Endometrium (tissue), 2 donors: ENCODE data around the gene TMEM50B.
A peak's percentile ranks its signal among the peaks of the same experiment; 100 is the strongest.
"Not testable (repeated sequence)": the region's sequence is repeated elsewhere in the genome, so short reads cannot be mapped to it uniquely, and the experiment has no call there.

Experiments used
- FAIRE-seq: peaks from 2 replicates; lab custom pipeline; 2012; peaks lifted over from hg19 to GRCh38; lab: Jason Lieb, UNC
- donor health status: control.
- donor health status: control.

Gene TMEM50B

DNA sequence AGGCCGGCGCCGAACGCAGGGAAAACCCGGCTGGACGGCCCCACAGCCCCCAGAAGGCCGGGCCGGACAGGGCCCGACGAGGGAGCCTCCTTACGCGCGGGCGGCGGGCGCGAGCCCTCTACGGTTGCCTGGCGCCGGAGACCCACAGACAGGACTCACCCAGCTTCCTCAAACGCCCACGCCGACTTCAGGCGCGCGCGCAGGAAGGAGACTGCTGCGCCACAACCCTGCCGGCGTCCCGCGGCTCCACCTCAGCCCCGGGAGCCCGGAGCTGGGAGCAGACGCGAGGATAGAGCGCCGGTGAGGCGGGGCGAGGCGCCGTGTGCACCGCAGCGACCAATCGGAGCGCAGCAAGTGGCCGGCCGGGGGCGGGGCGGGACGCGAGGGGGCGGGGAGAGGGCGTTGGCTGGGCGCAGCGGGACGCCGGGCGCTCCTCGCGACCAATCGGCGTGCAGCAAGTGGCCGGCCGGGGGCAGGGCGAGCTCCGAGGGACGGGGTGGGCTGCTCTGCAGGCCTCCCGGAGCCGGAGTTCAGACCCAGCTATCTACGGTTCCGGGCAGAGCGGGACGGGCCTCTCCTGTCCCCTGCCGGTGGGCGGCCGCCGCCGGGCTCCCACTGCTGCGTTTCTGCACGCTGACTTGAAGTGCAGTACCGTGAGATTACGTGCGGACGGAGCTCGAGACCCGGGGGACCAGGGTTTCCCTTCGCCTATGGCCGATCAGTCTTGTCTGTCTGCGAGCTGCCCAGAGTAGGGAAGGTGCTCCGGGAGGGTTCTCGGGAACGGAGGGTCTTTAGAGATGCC, at the start of gene TMEM50B:
TSS of gene TMEM50B (minus strand) at position 296 of the 802 bp plus-strand sequence. CDS start 11,089 bp downstream, outside the sequence.
- FAIRE-seq, result no peak

DNA sequence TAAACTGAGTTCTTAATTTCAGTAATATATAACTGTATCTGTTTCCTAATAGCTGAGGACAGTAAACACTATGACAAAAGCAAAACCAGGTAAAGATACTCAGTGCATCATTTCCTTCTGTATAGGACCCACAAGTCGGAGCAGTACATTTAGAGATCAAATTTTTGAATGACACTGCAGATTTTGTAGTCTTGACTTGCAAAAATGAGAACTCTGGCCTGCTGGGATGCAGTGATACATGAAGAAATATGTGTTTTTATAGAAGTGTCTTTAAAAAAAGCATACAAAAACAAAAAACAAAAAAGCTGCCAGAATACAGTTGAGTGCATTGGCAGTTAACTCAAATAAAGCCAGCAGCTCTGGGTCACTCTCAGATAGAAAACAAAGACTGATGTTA, 43.2 kb upstream of the TMEM50B start:
- no peak for FAIRE-seq

DNA sequence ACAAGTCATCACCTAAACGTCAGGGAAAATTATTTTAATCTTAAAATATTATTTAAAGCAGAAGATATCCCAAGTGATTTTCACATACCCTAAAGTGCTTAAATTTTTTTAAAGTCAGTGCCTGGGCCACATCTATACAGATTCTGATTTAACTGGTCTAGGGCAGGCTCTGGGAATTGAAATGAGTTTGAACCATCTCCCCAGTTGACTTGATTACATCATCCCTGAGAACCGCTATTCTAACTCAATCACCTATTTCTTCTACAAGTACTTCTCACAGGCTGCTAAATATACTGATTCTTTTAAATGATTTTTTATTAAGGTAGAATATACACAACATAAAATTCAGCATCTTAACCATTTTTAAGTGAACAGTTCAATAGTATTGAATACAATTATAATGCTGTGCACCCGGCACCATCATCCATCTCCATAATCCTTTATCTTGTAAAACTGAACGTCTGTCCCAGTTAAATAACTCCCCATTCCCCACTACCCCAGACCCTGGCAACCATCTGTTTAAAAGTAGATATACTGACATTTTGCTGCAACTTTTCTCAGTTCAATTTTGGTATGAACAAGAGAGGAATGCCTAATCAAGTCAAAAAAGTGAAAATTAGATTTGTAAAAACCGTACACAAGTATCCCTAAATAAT, 42.7 kb upstream of the TMEM50B start:
- no peak for FAIRE-seq

DNA sequence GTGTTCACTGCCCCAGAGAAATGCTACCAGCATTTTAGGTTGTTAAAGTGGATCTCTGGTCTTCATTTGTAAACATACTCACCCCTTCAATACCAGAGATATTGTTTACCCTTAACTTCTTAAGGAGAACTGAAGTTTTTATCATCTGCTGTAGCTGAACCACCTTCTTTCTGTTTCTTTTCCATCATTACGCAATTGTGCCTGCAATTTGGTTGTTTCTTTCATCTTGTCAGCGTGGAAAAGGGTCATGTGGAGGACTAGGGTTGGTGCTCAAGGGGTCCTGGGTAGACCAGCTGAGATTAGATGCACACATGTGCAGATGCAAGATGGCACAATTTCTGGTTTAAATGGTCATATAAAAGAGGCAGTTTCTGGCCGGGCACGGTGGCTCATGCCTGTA, 39.1 kb upstream of the TMEM50B start:
- FAIRE-seq, result no peak

DNA sequence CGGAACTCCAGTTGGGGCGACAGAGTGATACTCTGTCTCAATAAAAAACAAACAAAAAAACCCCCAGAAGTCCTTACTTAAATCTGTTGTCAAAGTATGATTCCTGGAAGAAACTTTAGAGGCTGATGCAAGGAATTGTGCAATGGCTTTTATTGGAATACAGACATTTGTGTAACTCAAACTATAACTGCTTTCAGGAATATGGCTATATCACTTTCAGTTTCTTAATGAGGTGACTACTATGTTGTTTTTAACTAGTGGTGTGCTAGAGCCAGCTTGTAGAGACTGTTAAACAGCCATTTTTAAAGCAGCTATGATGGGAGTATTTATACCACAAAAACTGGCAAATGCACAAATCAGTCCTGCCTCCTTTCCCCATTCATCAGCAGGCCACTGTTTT, 34.5 kb upstream of the TMEM50B start:
- no peak for FAIRE-seq

DNA sequence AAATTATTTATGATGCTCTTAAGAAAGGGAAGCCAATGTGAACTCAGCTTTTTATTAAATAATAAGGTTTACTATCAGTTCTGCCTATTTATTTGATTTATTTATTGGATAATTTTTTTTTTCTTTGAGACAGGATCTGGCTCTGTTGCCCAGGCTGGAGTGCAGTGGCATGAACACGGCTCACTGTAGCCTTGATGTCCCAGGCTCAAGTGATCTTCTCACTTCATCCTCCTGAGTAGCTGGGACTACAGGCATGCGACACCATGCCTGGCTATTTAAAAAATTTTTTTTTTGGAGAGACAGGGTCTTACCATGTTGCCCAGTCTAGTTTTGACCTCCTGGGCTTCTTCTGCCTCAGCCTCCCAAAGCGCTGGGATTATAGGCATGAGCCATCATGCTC, 32.7 kb upstream of the TMEM50B start:
- no peak for FAIRE-seq

DNA sequence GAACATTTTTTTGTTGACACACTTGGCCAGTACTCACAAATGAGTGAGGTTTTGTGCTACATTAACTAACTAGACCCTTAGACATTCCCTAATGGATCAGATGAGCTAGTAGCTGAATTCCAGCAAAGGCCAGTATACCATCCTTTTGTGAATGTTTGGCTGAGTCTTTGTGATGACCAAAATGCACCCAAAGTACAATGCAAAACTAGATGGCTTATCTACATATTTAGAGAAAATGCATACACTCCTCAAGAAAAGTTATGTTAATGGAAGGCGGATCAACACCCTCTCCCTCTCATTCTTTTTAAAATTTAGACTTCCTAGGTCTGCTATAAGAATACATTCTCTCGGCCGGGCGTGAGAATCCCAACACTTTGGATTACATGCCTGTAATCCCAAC, 31.9 kb upstream of the TMEM50B start:
- FAIRE-seq, result no peak

DNA sequence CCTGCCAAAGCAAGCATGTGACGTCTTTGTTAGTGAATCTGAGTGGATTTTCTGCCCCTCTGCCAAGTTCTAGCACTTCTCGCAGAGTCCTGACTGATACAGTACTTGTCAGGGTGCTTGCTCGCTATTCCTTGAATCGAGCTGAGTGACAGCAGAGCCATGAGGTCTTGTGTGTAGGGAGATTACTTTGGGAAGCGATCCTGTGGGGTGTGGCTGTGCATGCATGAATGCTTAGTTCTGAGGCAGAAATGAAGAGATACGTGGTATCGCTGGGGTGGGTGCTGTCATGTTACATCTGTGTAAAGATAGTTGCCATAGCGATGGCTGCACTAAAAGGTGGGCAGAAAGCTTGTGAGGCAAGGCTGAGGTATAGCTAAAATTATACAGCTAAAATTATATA, 31.1 kb upstream of the TMEM50B start:
- no peak for FAIRE-seq

DNA sequence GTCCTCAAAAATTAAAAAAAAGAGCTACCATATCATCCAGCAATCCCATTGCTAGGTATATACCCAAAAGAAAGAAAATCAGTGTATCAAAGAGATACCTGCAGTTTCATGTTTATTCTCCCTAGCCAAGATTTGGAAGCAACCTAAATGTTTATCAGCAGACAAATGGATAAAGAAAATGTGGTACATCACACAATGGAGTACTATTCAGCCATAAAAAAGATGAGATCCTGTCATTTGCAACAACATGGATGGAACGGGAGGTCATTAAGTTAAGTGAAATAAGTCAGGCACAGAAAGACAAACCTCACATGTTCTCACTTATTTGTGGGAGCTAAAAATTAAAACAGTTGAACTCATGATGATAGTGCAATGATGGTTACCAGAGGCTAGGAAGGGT, 27.2 kb upstream of the TMEM50B start:
- not testable (repeated sequence) for FAIRE-seq

DNA sequence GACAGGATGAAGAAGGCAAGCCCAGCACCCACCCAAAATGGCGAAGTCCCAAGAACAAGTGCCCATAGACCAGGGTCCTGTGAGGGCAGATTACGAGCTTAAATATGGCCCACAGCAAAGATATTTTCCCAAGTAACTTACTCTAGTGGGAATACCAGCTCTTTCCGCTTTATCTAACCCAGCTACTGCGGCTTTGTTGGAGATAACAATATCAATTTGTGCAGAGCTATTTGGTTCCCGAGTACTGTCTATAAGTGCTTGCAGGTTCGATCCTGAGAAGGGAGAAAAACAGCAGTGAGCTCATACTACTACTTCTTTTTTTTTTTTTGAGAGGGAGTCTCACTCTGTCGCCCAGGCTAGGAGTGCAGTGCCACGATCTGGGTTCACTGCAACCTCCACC, 26.1 kb upstream of the TMEM50B start:
- FAIRE-seq, result no peak

DNA sequence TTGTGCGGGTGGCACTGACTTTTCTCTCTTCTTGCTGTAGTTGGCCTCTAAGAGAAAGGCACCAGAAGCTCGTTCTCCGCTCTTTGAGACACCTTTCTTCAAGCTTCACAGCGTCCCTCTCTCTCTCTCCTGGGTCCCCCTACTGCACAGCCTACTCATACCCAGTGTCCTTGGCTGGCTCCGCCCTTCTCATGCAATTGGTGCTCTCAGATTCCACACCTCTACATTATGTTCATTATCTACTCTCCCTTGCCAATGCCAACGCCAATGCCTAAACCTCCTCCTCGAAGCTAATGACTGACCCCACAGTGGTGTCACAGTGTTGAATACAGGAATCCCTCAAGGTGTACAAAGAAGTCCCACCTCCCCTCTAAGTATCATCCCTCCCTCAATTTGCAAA, 16.6 kb upstream of the TMEM50B start:
- FAIRE-seq, result no peak

DNA sequence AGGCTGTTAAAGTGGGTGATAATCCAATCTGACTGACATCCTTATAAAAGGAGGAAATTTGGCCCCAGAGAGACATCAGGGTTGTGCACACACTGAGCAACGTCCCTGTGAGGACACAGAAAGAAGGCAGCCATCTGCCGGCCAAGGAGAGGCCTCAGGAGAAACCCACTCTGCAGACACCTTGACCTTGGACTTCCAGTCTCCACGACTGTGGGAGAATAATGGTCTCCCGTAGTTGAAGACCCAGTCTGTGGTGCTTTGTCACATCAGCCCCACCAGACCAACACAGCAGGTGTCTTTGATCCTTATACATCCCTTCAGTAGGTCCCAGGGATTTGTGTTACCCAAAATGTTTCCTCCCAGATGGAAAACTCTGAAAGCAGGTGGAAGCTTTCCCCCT, 16.0 kb upstream of the TMEM50B start:
- FAIRE-seq, result no peak

DNA sequence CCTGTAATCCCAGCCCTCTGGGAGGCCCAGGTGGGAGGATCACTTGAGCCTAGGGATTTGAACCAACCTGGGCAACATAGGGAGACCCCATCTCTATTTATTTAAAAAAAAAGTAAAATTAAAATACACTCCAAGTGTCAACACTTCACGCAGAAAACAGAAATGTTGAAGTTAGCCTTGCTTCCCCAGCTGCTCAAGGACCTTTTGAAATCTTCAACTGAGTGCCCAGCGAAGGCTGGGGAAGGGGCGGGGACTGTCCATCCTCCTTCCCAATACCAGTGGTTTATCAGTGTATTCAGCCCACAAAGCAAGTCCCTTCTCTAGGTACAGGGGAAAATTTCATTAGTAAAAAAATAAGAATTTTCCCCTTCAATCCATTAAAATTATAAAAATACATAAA, 14.0 kb upstream of the TMEM50B start:
- FAIRE-seq, result no peak

DNA sequence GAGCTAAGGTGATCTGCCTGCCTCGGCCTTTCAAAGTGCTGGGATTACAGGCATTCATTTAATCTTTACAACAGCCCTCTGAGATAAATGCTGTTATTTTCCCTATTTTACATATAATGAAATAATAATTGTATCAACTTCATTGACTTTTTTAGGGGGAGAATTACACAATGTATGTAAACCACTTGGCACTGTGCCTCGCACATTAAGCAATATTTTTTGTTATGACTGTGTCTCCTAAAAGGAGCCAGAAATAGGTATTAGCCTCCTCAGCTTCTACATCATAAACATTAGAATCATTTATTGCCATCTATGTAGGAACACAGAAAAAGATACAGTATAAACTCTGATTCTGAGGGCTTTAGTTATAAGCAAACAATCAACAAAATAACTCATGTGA, 12.8 kb upstream of the TMEM50B start:
- FAIRE-seq, result no peak

DNA sequence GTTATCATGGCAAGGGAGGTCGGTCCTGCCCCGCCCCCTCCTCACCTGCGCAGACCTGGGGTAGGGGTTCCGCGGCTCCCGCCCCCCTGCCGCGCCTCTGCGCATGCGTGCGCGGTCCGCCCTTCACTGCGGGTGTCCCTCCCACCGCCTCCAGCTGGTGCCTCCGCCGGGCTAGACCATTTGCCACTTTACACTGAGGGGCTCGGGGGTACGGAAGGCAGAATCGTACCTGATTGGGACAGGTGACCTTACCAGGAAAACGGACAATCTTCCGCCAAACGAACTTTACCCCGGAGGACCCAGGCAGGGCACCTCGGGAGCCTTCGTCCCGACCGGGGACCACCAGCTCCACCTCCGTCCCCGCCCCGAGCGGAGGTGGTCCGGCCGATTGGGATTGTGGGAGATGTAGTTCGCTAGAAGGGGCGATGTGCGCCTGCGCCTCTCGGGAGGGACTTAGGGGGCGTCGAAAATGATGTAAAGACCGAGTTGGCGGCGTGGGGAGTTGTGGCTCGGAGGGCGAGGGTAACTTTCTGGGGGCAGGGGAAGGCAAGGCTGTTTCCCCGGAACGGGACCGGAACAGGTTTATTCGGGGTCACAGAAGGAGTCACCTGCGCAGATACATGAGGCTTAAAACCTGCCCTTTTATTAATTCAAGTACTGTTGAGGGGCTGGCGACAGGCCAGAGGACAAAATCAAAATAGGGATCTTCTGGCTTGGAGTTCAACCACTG, 11.8 kb upstream of the TMEM50B start, which contains the start of gene DNAJC28:
TSS of gene DNAJC28 (minus strand) at position 344 of the 730 bp plus-strand sequence. CDS start 2,323 bp downstream, outside the sequence.
- FAIRE-seq, result peak; percentile 37

DNA sequence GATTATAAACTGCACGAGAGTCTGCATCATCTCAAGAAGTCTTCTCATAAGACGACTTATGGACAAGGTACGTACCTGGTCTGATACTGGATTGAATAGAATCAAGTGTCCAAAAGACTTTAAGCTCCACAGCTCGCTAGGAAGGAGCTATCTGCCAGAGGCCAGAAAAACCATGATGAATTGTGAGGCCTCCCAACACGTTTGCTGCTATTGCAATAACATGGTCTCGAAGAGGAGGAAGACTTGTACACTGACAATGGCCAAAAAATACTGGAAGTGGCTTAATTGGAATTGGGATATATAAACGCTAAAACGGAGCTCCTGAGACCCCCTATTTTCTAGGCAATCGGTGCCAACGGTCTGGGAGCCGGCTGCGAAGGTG, 11.2 kb upstream of the TMEM50B start:
- FAIRE-seq, result no peak

DNA sequence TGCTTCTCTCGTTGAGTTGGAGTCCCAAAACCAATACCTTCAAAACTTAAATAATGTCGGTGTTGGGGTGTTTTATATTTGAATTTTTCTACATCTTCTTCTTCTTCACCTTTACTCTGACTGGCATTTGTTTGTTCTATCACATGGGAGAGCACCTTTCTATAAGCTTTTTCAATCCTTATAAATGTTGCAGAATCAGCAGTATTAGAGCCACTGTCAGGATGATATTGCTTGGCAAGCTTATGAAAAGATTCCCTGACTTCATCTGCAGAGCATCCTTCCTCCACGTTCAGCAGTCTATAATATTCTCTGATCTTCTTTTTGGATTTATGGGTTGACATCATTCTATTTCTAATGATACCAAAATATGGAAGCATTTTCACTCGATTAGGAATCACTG, 9.2 kb upstream of the TMEM50B start:
- FAIRE-seq, result no peak

DNA sequence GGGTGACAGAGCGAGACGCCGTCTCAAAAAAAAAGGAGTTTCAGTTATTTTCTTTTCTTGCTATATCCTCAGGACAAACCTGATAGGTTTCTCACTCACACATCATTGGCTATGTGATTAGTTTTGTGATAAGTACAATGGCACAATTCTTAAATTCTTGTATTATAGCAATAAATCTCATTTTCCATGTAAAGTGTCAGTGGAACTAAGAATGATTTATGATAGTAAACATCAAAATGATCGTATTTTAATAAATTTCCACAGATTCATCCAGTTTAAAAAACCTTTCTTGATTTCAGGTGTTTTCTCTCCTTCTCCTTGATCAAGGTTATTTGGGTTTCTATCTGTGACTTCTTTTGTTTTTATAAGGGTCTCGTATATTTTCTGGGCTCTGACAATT, 8.2 kb upstream of the TMEM50B start:
- no peak for FAIRE-seq

DNA sequence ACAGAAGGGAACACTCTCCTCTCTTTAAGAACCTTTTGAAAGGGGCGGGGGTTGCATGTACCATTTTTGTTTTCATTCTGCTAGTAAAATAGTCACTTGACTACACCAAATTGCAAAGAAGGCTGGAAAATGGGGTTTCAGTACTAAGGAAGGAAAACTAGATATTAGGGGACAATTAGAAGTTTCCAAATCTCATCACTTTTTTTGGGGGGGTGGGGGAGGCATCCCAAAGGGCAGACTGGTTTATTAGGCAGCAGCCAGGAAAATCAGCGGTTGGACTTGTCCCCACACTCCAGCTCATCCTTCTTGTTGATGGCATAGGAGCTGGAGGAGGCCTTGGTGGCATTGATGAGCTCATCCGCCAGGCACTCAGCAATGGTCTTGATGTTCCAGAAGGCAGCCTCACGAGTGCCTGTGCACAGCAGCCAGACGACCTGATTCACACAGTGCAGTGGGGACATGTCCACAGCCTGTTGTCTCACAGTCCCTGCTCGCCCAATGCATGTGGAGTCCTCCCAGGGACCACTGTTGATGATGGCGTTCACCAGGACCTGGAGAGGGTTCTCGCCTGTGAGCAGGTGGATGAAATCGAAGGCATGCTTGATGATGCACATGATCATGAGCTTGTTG, 1.7 kb upstream of the TMEM50B start:
- no peak for FAIRE-seq

DNA sequence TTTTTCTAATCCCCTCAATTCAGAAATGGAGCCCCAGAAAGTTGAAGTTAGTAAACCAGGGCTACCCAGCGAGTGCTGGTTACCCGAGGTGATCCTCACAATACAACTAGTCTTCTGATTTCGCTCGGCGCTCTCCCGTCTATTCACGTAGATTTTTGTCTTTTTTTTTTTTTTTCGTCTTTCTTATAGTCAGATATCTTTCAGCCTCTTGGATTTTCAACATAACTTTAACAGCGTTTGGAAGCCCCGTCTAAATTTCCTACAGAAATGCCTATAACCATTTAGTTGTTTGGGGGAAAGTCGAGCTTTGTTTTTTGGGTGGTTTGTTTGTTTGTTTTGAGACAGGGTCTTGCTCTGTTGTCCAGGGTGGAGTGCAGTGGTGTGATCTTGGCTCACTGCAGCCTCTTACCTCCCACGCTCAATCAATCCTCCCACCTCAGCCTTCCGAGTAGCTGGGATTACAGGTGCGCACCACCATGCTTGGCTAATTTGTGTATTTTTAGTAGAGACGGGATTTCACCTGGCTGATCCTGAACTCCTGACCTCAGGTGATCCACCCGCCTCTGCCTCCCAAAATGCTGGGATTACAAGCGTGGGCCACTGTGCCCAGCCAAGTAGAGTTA, 818 bp upstream of the TMEM50B start:
- FAIRE-seq, result no peak

DNA sequence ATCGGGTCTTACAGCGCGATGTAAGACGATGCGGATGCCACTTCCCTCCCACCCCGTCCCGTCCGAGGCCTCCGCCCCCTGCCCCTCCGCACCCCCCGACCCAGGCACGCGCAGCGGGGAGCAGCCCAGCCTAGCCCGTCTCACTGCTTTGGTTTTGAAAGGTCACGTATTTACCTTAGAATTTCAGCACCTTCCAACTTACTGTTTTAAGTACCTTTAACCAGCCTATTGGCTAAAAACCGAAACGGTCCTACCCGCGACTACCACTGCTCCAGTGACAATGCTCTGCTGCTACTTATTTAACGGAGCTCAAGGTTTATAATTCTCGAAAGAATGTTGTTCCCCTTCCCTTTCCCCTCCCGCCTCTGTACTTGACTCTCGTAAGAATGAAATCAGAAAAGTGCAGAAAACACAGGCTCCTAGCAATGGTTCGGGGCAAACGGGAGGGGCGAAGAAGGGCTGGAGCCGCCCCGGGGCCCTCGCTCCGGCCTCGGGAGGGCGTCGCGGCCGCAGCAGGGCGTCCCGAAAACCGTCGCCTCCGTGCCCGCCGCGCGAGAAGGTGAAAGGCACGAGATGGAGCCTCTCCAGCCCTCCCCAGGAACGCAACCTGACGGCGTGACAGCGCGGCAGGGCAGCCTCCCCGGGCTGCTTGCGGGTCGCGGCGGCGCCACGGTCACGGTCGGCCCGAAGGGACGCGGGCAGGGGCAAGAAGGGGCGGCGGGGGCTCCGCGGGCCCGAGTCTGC, 667 bp downstream of the TMEM50B start:
- FAIRE-seq, result no peak
